Omental fat pad (tissue), 4 donors: Measurements from ENCODE around the gene OR13J1. TPM values are rescaled to one million over a fixed set of nuclear protein-coding genes. Genes with fewer than 3 reads are reported as not detected.

ENCODE experiments used
- ATAC-seq: fragments of 150-250 bp; one replicate; pipeline ENCODE4 v1.9.1; 2016; ENCODE audit warnings: mild to moderate bottlenecking, moderate library complexity; ENCODE audit not compliant: low FRiP score
- DNase-seq: peaks from one replicate; pipeline ENCODE4 v3.0.0-alpha.2; 2019; ENCODE audit warnings: low spot score
- CTCF ChIP-seq, 3 donors: fragments of 450-650 bp; IDR thresholded peaks; one replicate each; pipeline ENCODE4 v1.5.1; 2016 to 2017; ENCODE audit warnings: antibody characterized with exemption in 3 of 3, mild to moderate bottlenecking in 3 of 3, moderate library complexity in 2 of 3
- total RNA-seq, 4 donors: library from RNA; depleted of rRNA; stranded (reverse); fragments of >200 nt; gene quantifications; one replicate each; pipeline ENCODE4 v1.1.0, GENCODE V29; 2016

Gene OR13J1
- total RNA-seq, 4 donors from 2014 or later: not detected

DNA sequence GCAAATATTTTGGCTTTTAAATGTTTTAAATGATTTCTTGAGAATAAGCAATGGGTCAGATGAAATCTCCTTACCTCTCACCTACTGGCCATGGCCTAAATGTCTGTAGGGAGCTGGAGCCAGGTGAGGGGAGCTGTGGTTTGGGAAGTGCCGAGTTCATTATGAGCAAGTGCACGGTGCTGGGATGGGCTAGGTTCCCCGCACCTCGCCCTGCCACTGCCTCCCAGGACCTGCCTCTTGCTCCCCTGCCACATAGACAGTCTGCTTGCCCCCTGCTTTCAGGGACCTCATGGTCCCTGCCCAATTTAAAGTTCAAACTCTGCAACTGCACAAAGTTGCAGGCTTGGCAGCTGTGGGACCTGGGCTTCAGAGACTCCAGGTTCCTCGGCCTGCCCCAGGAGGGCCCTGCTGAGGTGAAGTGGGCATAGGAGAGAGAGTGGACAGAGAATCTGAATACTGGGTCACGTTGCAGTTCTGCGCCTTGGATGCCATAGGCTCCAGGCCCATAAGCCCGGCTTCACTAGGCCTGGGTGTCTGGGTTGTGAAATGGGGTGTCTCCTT is 5.4 kb downstream of the OR13J1 start:
- ATAC-seq (no peak), DNase-seq (no peak)
- TF ChIP-seq CTCF (IDR thresholded peaks at IDR 0.05): no peak

GRCh38 chr9:35863583-35863982 is 6.6 kb downstream of the OR13J1 start:
- DNase-seq (no peak), ATAC-seq (no peak)
- TF ChIP-seq CTCF (IDR thresholded peaks at IDR 0.05): no peak

DNA sequence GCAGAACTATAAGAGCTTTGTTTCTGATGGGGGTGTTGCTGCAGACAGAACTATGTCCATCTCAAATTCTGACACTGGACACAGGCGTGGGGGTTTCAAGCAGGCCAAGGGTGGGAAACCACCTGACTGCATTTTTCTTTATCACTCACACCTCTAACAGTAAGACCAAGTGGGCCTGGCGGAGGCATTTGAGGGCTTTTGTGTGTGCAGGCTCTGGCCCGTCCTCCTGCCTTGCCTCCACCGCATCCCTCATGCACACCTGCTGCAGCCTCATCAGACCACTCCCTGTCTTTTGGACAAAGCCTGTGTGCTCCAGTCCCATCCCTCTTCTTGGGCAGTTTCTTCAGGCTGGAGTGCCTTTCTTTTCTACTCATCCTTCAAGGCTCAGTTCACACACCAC is 7.9 kb downstream of the OR13J1 start:
- DNase-seq (no peak), ATAC-seq (no peak)
- TF ChIP-seq CTCF (IDR thresholded peaks at IDR 0.05): no peak

DNA sequence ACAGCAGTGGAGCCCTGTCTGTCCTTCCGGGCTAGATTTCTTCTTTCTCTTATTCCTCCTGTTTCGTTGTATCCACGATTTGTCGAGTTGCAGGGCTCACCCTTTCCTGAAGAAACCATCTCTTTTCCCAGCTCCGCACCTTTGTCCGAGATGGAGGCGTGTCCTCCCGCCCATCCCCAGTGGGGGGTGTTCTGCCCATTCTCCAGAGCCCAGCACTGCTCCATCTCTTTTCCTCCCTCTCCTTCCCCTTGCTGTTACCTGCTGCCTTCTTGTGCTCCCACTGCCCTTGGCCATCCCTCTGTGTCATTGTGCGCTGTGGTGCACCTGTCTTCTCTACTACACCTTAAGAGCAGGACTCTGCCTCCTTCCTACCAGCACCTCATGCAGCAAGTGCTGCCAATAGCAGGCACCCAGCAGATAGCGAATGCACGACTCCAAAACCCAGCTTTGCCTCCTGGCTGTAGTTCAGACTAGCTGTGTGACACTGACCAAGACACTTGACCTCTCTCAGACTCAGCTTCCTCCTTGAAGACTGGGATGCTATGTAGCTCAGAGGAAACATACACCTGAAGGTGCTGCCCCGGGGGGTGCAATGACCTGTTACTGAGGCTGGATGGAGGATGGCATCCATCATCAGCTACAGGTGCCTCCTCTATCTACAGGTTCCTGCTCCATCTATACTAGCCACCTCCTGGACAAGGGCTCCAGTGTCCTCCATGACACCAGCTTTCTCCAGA is 8.9 kb downstream of the OR13J1 start:
- no peak for ATAC-seq
- no peak for DNase-seq
- TF ChIP-seq CTCF (IDR thresholded peaks at IDR 0.05): no peak

DNA sequence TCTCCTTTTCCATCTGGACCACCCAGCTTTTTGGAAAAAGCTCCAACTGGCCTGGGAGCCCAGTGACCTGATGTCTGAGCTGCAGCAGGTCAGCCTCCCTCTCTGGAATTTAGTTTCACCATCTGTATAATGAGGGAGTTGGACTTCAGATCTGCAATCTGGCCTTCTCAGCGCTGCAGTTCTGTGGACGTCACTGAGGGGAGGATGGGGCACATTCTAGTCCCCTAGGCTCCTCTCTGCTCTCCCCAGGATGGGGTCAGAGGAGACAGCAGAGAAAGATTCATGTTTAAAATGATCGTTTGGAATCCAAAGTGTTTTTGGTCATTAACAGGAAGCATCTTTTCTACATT is 10.2 kb downstream of the OR13J1 start:
- DNase-seq: no peak
- TF ChIP-seq CTCF (IDR thresholded peaks at IDR 0.05): no peak
- no peak for ATAC-seq

- TF ChIP-seq CTCF (IDR thresholded peaks at IDR 0.05): no peak
- ATAC-seq (no peak), DNase-seq (no peak)
Measured at GRCh38 chr9:35859310-35859989, 10.8 kb downstream of the OR13J1 start.

DNA sequence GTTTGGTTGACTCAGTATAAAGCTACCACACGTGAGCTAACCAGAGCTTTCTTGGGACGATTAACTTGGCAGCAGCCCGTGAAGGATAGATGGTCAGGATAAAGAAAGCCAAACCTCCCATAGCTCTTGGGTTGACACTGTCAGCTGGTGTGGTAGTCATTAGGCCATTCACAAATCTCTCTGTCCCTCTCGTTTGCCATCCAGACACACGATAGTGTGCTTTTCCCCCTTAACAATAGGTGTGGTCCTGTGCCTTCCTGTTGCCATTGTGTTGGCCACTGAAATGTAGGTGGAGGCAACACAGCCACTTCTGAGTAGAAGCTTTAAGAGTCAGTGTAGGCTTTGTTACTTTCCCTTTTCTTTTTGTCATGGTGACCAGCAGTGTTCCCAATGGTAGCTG is 11.7 kb downstream of the OR13J1 start:
- ATAC-seq (no peak), DNase-seq (no peak)
- TF ChIP-seq CTCF (IDR thresholded peaks at IDR 0.05): no peak
